PC-3 (cell line): ENCODE results near the gene STAC3. TPM values are rescaled to one million over a fixed set of nuclear protein-coding genes. Genes with fewer than 3 reads are reported as not detected.

ENCODE experiments used
- ATAC-seq: fragments of 200-7000 bp; cut with Tn5 transposase; 2 replicates; pipeline ENCODE4 v1.9.1; 2020; ENCODE audit warnings: mild to moderate bottlenecking, moderate library complexity
- BruUV-seq: library from RNA; stranded (reverse); fragments of 400-500 nt; replicated peaks from 2 replicates; lab custom pipeline; 2021; lab: Mats Ljungman, UMichigan
- CTCF ChIA-PET: fragments of 300-600 bp; sonication (Branson Sonifier 250); formaldehyde crosslinking; loops from one replicate; lab custom pipeline; 2022; ENCODE audit warnings: antibody characterized with exemption; lab: Charles Lee
- POLR2A ChIA-PET: fragments of 300-600 bp; sonication (Branson Sonifier 250); formaldehyde crosslinking; loops from one replicate; lab custom pipeline; 2022; ENCODE audit warnings: antibody characterized with exemption; ENCODE audit not compliant: unreplicated experiment; lab: Charles Lee
- DNase-seq: peaks from one replicate; pipeline ENCODE4 v3.0.0-alpha.2; 2015
- H2AFZ ChIP-seq: fragments of 300-600 bp; sonication (generic); 2 replicates; pipeline ENCODE4 v1.6.0; 2016; ENCODE audit warnings: antibody characterized with exemption, low read length
- H3F3A ChIP-seq: fragments of 300-600 bp; sonication (generic); one replicate; pipeline ENCODE4 v1.6.0; 2017; ENCODE audit warnings: antibody characterized with exemption, low read length, control low read depth, mild to moderate bottlenecking; ENCODE audit not compliant: unreplicated experiment
- H3K27ac ChIP-seq: fragments of 300-600 bp; sonication (generic); 2 replicates; pipeline ENCODE4 v1.5.1; 2016; ENCODE audit warnings: mild to moderate bottlenecking, low read length
- H3K27me3 ChIP-seq: fragments of 300-600 bp; sonication (generic); 2 replicates; pipeline ENCODE4 v1.6.1; 2016; ENCODE audit warnings: low read length, mixed read lengths
- H3K36me3 ChIP-seq: fragments of 300-600 bp; sonication (generic); 2 replicates; pipeline ENCODE4 v1.6.1; 2016; ENCODE audit warnings: low read depth, mixed run types, low read length, mixed read lengths
- H3K4me1 ChIP-seq: fragments of 300-600 bp; sonication (generic); 2 replicates; pipeline ENCODE4 v1.5.1; 2016; ENCODE audit warnings: low read length; ENCODE audit not compliant: insufficient read depth
- H3K4me2 ChIP-seq: fragments of 300-600 bp; sonication (generic); 2 replicates; pipeline ENCODE4 v1.6.0; 2016; ENCODE audit warnings: low read length
- H3K4me3 ChIP-seq: fragments of 300-600 bp; sonication (generic); 2 replicates; pipeline ENCODE4 v1.5.1; 2016; ENCODE audit warnings: mild to moderate bottlenecking, low read length, mixed read lengths
- H3K79me2 ChIP-seq: fragments of 300-600 bp; sonication (generic); 2 replicates; pipeline ENCODE4 v1.6.1; 2017; ENCODE audit warnings: low read length, mixed read lengths
- H3K9ac ChIP-seq: fragments of 300-600 bp; sonication (generic); 2 replicates; pipeline ENCODE4 v1.6.0; 2016; ENCODE audit warnings: mild to moderate bottlenecking, low read length
- H3K9me2 ChIP-seq: fragments of 300-600 bp; sonication (generic); replicated peaks from 2 replicates; pipeline ENCODE4 v1.6.1; 2016; ENCODE audit warnings: mixed run types, low read length, mixed read lengths
- H3K9me3 ChIP-seq: fragments of 300-600 bp; sonication (generic); 2 replicates; pipeline ENCODE4 v1.6.1; 2016; ENCODE audit warnings: low read length, mixed read lengths
- H4K20me1 ChIP-seq: fragments of 300-600 bp; sonication (generic); 2 replicates; pipeline ENCODE4 v1.6.1; 2016; ENCODE audit warnings: low read length, mixed read lengths
- CTCF ChIP-seq: fragments of 300-600 bp; sonication (generic); conservative IDR thresholded peaks from 2 replicates; pipeline ENCODE4 v1.5.1; 2017; ENCODE audit warnings: antibody characterized with exemption, low read depth, mild to moderate bottlenecking, low read length
- EZH2 ChIP-seq: fragments of 300-600 bp; sonication (generic); IDR thresholded peaks from one replicate; pipeline ENCODE4 v1.6.1; 2017; ENCODE audit warnings: antibody characterized with exemption, mild to moderate bottlenecking, low read length; ENCODE audit not compliant: unreplicated experiment
- EZH2phosphoT487 ChIP-seq: fragments of 300-600 bp; sonication (generic); IDR thresholded peaks from 2 replicates; pipeline ENCODE4 v1.6.1; 2018; ENCODE audit warnings: mild to moderate bottlenecking, antibody characterized with exemption, low read length, borderline replicate concordance
- intact Hi-C: fragments of 100-400 bp; cut with micrococcal nuclease; formaldehyde crosslinking; loops from 2 replicates; pipeline ENCODE4 v1.9.0; 2023
- total RNA-seq: library from RNA; depleted of rRNA; stranded (reverse); fragments of >200 nt; gene quantifications from 2 replicates; pipeline ENCODE4 v1.2.3, GENCODE V29; 2014

STAC3 gene
- total RNA-seq, 1 experiment from 2014 or later: 1.8 TPM

GRCh38 chr12:57236201-57236924 is 14.6 kb downstream of the STAC3 start:
- no peak overlapping the region for H3K9ac ChIP-seq
- ATAC-seq: no peak

DNA sequence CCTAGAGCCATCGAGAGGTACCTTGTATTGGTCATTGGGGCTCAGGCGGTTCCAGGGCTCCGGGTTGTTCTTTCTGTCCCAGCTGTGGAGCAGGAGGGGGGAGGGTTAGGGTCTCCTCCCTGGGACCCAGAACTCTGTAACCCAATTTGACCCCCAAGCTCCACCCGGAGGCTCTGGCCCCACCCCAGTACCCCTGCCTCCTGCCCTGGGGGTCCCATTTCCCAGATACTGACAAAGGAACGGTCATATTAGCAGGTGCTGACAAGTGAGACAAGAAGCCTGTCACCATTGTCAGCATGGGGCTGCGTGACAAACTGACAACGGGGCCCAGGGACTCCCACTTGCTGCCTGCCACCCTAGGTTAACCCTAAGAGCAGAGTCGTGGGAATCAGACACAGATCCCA is 15.3 kb downstream of the STAC3 start:
- Histone ChIP-seq H3K36me3 (peaks cover 34% of the 10 kb centered on the region; the same call in 1 of the 2 replicates), H2AFZ (no peak overlapping the region), H3K9ac (no peak overlapping the region), H3K9me2 (no peaks in the 10 kb centered on the region), H3K4me3 (no peak overlapping the region), H3K27ac (no peak overlapping the region), H3K9me3 (no peaks in the 10 kb centered on the region), H3K4me1 (peaks cover 27% of the 10 kb centered on the region), H3K79me2 (peaks cover 25% of the 10 kb centered on the region), H3F3A (no peaks in the 10 kb centered on the region), H4K20me1 (peaks cover under 1% of the 10 kb centered on the region; the same call in 1 of the 2 replicates), H3K4me2 (no peak overlapping the region), H3K27me3 (no peaks in the 10 kb centered on the region)
- TF ChIP-seq EZH2: no peak
- TF ChIP-seq CTCF: no peak
- TF ChIP-seq EZH2phosphoT487: no peak
- intact Hi-C loops: no loop called here
- CTCF ChIA-PET: no interaction called here
- ATAC-seq: no peak
- no peak for DNase-seq
- POLR2A ChIA-PET: no interaction called here
- BruUV-seq: no TSS peak

More at GRCh38 chr12:57236201-57236924, 14.6 kb downstream of the STAC3 start:
- intact Hi-C loops: no loop called here
- no peaks in the 10 kb centered on the region for H3F3A ChIP-seq
- H4K20me1 ChIP-seq: no peaks in the 10 kb centered on the region; the same call in 1 of the 2 replicates
- TF ChIP-seq EZH2: no peak
- no peak for TF ChIP-seq EZH2phosphoT487
- TF ChIP-seq CTCF: no peak
- no peak overlapping the region for H3K27ac ChIP-seq
- H3K4me1 ChIP-seq: peaks cover 27% of the 10 kb centered on the region
- no peak overlapping the region for H3K4me2 ChIP-seq
- ChIA-PET POLR2A (no interaction called here), CTCF (interaction anchor here (0.6 kb wide), 1 partner anchor 23 kb away, joined by 15 read pairs; no protein-coding TSS in a partner anchor)
- no TSS peak for BruUV-seq
- H3K9me3 ChIP-seq: no peaks in the 10 kb centered on the region
- no peak for DNase-seq
- H3K9me2 ChIP-seq: no peaks in the 10 kb centered on the region
- H3K27me3 ChIP-seq: peaks cover 2% of the 10 kb centered on the region
- no peak overlapping the region for H3K4me3 ChIP-seq
- peaks cover 30% of the 10 kb centered on the region; the same call in 1 of the 2 replicates for H3K36me3 ChIP-seq
- H2AFZ ChIP-seq: no peak overlapping the region
- H3K79me2 ChIP-seq: peaks cover 19% of the 10 kb centered on the region
